HCT116 (cell line): ENCODE results near the gene FLYWCH1. TPM values are rescaled to one million over a fixed set of nuclear protein-coding genes. Genes with fewer than 3 reads are reported as not detected.

Experiments
- ATAC-seq: fragments of 200-7000 bp; cut with Tn5 transposase; 2 replicates; pipeline ENCODE4 v1.9.1; 2020; ENCODE audit warnings: mild to moderate bottlenecking, moderate library complexity
- BruUV-seq: library from RNA; stranded (reverse); fragments of 400-500 nt; replicated peaks from 2 replicates; lab custom pipeline; 2021; lab: Mats Ljungman, UMichigan
- CTCF ChIA-PET: fragments of 300-600 bp; sonication (Branson Sonifier 250); formaldehyde crosslinking; loops from one replicate; lab custom pipeline; 2021; ENCODE audit warnings: antibody characterized with exemption; lab: Charles Lee
- POLR2A ChIA-PET: fragments of 300-600, 350-600 bp; sonication (Branson Sonifier 250); formaldehyde crosslinking; loops from one replicate; lab custom pipeline; 2021; ENCODE audit warnings: antibody characterized with exemption; lab: Charles Lee
- RAD21 ChIA-PET, 2 experiments: fragments of 300-600 bp; sonication (Branson Sonifier 250); formaldehyde crosslinking; loops; one replicate each; lab custom pipeline; 2023; ENCODE audit warnings: low total read pairs in 2 of 2; ENCODE audit not compliant: uncharacterized antibody in 2 of 2, unreplicated experiment in 2 of 2, low non-redundant PET in 1 of 2; lab: Charles Lee
- DNase-seq: peaks from one replicate; pipeline ENCODE4 v3.0.0-alpha.2; 2010; ENCODE audit warnings: low read depth, low spot score
- H2AFZ ChIP-seq: fragments of 200-600 bp; shearing (Covaris generic), sonication (generic); 2 replicates; pipeline ENCODE4 v1.6.1; 2017; ENCODE audit warnings: low read depth, mixed run types, mixed read lengths, antibody characterized with exemption, low read length; ENCODE audit not compliant: poor library complexity, severe bottlenecking
- H3K27ac ChIP-seq: 2 replicates; pipeline ENCODE4 v1.5.1; 2012; ENCODE audit warnings: low read depth, low read length
- H3K27me3 ChIP-seq: fragments of 200-600 bp; sonication (generic); 2 replicates; pipeline ENCODE4 v1.6.1; 2016; ENCODE audit warnings: mixed run types, low read length, mixed read lengths; ENCODE audit not compliant: insufficient read depth
- H3K36me3 ChIP-seq, 2 experiments: fragments of 200-500 bp in 1 of 2; fragments of 200-600 bp in 1 of 2; sonication (Bioruptor generic) in 1 of 2; sonication (generic) in 1 of 2; 2 replicates each; pipeline versions ENCODE4 v1.5.1 to v1.6.1; 2014 to 2016; ENCODE audit warnings: low read length in 2 of 2, inconsistent platforms in 1 of 2, mixed read lengths in 1 of 2, mixed run types in 1 of 2; ENCODE audit not compliant: insufficient read depth in 2 of 2, control insufficient read depth in 1 of 2
- H3K4me1 ChIP-seq, 2 experiments: fragments of 200-600 bp in 1 of 2; sonication (generic) in 1 of 2; 2 replicates each; pipeline versions ENCODE4 v1.5.1 to v1.6.1; 2012 to 2017; ENCODE audit warnings: low read length in 2 of 2, inconsistent platforms in 1 of 2, mild to moderate bottlenecking in 1 of 2, mixed read lengths in 1 of 2, mixed run types in 1 of 2, moderate library complexity in 1 of 2; ENCODE audit not compliant: insufficient read depth in 2 of 2, control insufficient read depth in 1 of 2
- H3K4me2 ChIP-seq: fragments of 200-600 bp; sonication (generic); 2 replicates; pipeline ENCODE4 v1.6.1; 2017; ENCODE audit warnings: mixed run types, low read length, mixed read lengths
- H3K4me3 ChIP-seq, 2 experiments: fragments of 200-600 bp in 1 of 2; sonication (generic) in 1 of 2; replicated peaks in 1 of 2; 2 replicates each; pipeline ENCODE4 v1.5.1; 2011 to 2016; ENCODE audit warnings: low read length in 2 of 2, control low read depth in 1 of 2, low read depth in 1 of 2, mild to moderate bottlenecking in 1 of 2, mixed read lengths in 1 of 2, mixed run types in 1 of 2
- H3K79me2 ChIP-seq: fragments of 200-600 bp; sonication (generic); 2 replicates; pipeline ENCODE4 v1.6.1; 2017; ENCODE audit warnings: mild to moderate bottlenecking, mixed run types, low read length, moderate library complexity, mixed read lengths; ENCODE audit not compliant: insufficient read depth
- H3K9ac ChIP-seq: fragments of 200-600 bp; sonication (generic); 2 replicates; pipeline ENCODE4 v1.6.1; 2016; ENCODE audit warnings: low read length, mixed read lengths
- H3K9me2 ChIP-seq: fragments of 200-600 bp; sonication (generic), shearing (Covaris generic); 2 replicates; pipeline ENCODE4 v1.6.1; 2017; ENCODE audit warnings: mixed run types, mild to moderate bottlenecking, moderate library complexity; ENCODE audit not compliant: insufficient read depth
- H3K9me3 ChIP-seq, 2 experiments: fragments of 200-500 bp in 1 of 2; fragments of 200-600 bp in 1 of 2; sonication (Bioruptor generic) in 1 of 2; sonication (generic) in 1 of 2; 2 replicates each; pipeline ENCODE4 v1.6.1; 2014 to 2017; ENCODE audit warnings: low read length in 2 of 2, mixed read lengths in 2 of 2, inconsistent platforms in 1 of 2, low read depth in 1 of 2, mild to moderate bottlenecking in 1 of 2, mixed run types in 1 of 2, moderate library complexity in 1 of 2; ENCODE audit not compliant: control insufficient read depth in 1 of 2, insufficient read depth in 1 of 2
- H4K20me1 ChIP-seq: fragments of 200-600 bp; sonication (generic), shearing (Covaris generic); 2 replicates; pipeline ENCODE4 v1.6.1; 2017; ENCODE audit warnings: mixed run types, mild to moderate bottlenecking, moderate library complexity; ENCODE audit not compliant: insufficient read depth
- CBX3 ChIP-seq: IDR thresholded peaks from 2 replicates; pipeline ENCODE4 v1.6.1; 2012; ENCODE audit warnings: low read depth
- EGR1 ChIP-seq: IDR thresholded peaks from 2 replicates; pipeline ENCODE4 v1.6.1; 2012; ENCODE audit warnings: low read depth
- ELF1 ChIP-seq: IDR thresholded peaks from 2 replicates; pipeline ENCODE4 v1.6.1; 2012; ENCODE audit warnings: low read depth, borderline replicate concordance
- EZH2 ChIP-seq: fragments of 200-600 bp; sonication (generic); IDR thresholded peaks from 2 replicates; pipeline ENCODE4 v1.6.1; 2017; ENCODE audit warnings: antibody characterized with exemption, mixed run types
- FOSL1 ChIP-seq: IDR thresholded peaks from 2 replicates; pipeline ENCODE4 v1.6.1; 2012; ENCODE audit warnings: low read depth
- YY1 ChIP-seq: IDR thresholded peaks from 2 replicates; pipeline ENCODE4 v1.6.1; 2011; ENCODE audit warnings: low read length, low read depth, moderate library complexity, mild to moderate bottlenecking; ENCODE audit not compliant: insufficient replicate concordance; ENCODE audit errors: extremely low read depth
- ZBTB33 ChIP-seq: IDR thresholded peaks from 2 replicates; pipeline ENCODE4 v1.6.1; 2011; ENCODE audit warnings: mild to moderate bottlenecking, low read length, moderate library complexity; ENCODE audit not compliant: insufficient replicate concordance; ENCODE audit errors: extremely low read depth
- ZFX ChIP-seq: fragments of 450-650 bp; IDR thresholded peaks from 2 replicates; pipeline ENCODE4 v1.6.1; 2017
- ZNF274 ChIP-seq: fragments of 200-500 bp; sonication (Bioruptor generic); IDR thresholded peaks from 2 replicates; pipeline ENCODE4 v1.6.1; 2014; ENCODE audit warnings: mild to moderate bottlenecking, low read depth, low read length, inconsistent platforms
- intact Hi-C: fragments of 100-400 bp; cut with micrococcal nuclease; formaldehyde crosslinking; loops from 2 replicates; pipeline ENCODE4 v1.10.0; 2022
- total RNA-seq: library from RNA; stranded (reverse); gene quantifications from one replicate; pipeline ENCODE4 v1.2.1, GENCODE V29; 2021; ENCODE audit not compliant: unreplicated experiment
- TF ChIP-seq, protein P1 (sequence below): IDR thresholded peaks from 2 replicates; pipeline ENCODE4 v1.6.1; 2012; ENCODE audit warnings: low read depth

FLYWCH1 gene
- total RNA-seq, 1 experiment from 2014 or later = 66.6 TPM

GRCh38 chr16:2896480-2897010 is 15.2 kb upstream of the FLYWCH1 start:
- H3K4me1 ChIP-seq = peaks cover 2 to 13% of the 10 kb centered on the region in 2 experiments; a peak in 3 of 4 replicates
- no peak overlapping the region for H3K27ac ChIP-seq
- BruUV-seq = no TSS peak
- no peak overlapping the region for H3K4me2 ChIP-seq
- H3K9me3 ChIP-seq = no peaks in the 10 kb centered on the region
- no peaks in the 10 kb centered on the region for H3K9me2 ChIP-seq
- no peak for TF ChIP-seq ZFX
- TF ChIP-seq ZBTB33 = no peak
- no peak for TF ChIP-seq ZNF274
- TF ChIP-seq ELF1 = no peak
- no peak for TF ChIP-seq EGR1
- TF ChIP-seq, protein P1, sequence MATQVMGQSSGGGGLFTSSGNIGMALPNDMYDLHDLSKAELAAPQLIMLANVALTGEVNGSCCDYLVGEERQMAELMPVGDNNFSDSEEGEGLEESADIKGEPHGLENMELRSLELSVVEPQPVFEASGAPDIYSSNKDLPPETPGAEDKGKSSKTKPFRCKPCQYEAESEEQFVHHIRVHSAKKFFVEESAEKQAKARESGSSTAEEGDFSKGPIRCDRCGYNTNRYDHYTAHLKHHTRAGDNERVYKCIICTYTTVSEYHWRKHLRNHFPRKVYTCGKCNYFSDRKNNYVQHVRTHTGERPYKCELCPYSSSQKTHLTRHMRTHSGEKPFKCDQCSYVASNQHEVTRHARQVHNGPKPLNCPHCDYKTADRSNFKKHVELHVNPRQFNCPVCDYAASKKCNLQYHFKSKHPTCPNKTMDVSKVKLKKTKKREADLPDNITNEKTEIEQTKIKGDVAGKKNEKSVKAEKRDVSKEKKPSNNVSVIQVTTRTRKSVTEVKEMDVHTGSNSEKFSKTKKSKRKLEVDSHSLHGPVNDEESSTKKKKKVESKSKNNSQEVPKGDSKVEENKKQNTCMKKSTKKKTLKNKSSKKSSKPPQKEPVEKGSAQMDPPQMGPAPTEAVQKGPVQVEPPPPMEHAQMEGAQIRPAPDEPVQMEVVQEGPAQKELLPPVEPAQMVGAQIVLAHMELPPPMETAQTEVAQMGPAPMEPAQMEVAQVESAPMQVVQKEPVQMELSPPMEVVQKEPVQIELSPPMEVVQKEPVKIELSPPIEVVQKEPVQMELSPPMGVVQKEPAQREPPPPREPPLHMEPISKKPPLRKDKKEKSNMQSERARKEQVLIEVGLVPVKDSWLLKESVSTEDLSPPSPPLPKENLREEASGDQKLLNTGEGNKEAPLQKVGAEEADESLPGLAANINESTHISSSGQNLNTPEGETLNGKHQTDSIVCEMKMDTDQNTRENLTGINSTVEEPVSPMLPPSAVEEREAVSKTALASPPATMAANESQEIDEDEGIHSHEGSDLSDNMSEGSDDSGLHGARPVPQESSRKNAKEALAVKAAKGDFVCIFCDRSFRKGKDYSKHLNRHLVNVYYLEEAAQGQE = no peak
- no peak for TF ChIP-seq FOSL1
- no peak for TF ChIP-seq CBX3
- TF ChIP-seq YY1 = no peak
- TF ChIP-seq EZH2 = no peak
- no peaks in the 10 kb centered on the region for H4K20me1 ChIP-seq
- POLR2A ChIA-PET = interaction anchor here (0.9 kb wide), 1 partner anchor 11 kb away, joined by 3 read pairs; no protein-coding TSS in a partner anchor
- intact Hi-C loops = no loop called here
- H3K36me3 ChIP-seq = peaks cover 0 to 4% of the 10 kb centered on the region in 2 experiments; a peak in 2 of 4 replicates
- DNase-seq = no peak
- RAD21 ChIA-PET = no interaction called here
- no peak overlapping the region for H3K4me3 ChIP-seq
- CTCF ChIA-PET = no interaction called here
- no peak for ATAC-seq
- H2AFZ ChIP-seq = no peak overlapping the region
- H3K27me3 ChIP-seq = no peaks in the 10 kb centered on the region
- 0 out of 2 replicates have a peak, but pooled peaks cover 3% of the 10 kb centered on the region for H3K79me2 ChIP-seq
- no peak overlapping the region for H3K9ac ChIP-seq
